Sigmoid colon (tissue), 7 donors: ENCODE results near the gene ISL2. TPM values are rescaled to one million over a fixed set of nuclear protein-coding genes. Genes with fewer than 3 reads are reported as not detected.
A peak's percentile ranks its signal among the peaks of the same experiment; 100 is the strongest.

Experiments
- DNase-seq: peaks from one replicate; pipeline ENCODE4 v3.0.0-alpha.2; 2019
- H3K27ac ChIP-seq, 4 donors: fragments of 200-600 bp; sonication (generic); one replicate each; pipeline ENCODE4 v1.5.1; 2016 to 2019; ENCODE audit warnings: mild to moderate bottlenecking in 1 of 4
- H3K27me3 ChIP-seq, 3 donors: fragments of 200-600 bp; sonication (generic); one replicate each; pipeline ENCODE4 v1.5.1; 2019; ENCODE audit warnings: mild to moderate bottlenecking in 1 of 3
- H3K36me3 ChIP-seq, 4 donors: fragments of 200-600 bp; sonication (generic); one replicate each; pipeline ENCODE4 v1.5.1; 2016 to 2019
- H3K4me1 ChIP-seq, 4 donors: fragments of 200-600 bp; sonication (generic); one replicate each; pipeline ENCODE4 v1.5.1; 2017 to 2019
- H3K4me3 ChIP-seq, 4 donors: fragments of 200-600 bp; sonication (generic); one replicate each; pipeline ENCODE4 v1.5.1; 2017 to 2019; ENCODE audit warnings: mild to moderate bottlenecking in 2 of 4, moderate library complexity in 1 of 4
- H3K9me3 ChIP-seq, 4 donors: fragments of 200-600 bp in 3 of 4; sonication (generic) in 3 of 4; one replicate each; pipeline versions ENCODE4 v1.5.1 to v1.6.1; 2013 to 2019
- EP300 ChIP-seq, 4 donors: sonication (generic); formaldehyde crosslinking; IDR thresholded peaks; one replicate each; pipeline ENCODE4 v1.6.1; 2017; ENCODE audit warnings: antibody characterized with exemption in 4 of 4
- POLR2A ChIP-seq, 2 donors: fragments of 450-650 bp; IDR thresholded peaks; one replicate each; pipeline ENCODE4 v1.6.1; 2016; ENCODE audit warnings: antibody characterized with exemption in 2 of 2, mild to moderate bottlenecking in 2 of 2, moderate library complexity in 2 of 2
- POLR2AphosphoS5 ChIP-seq, 4 donors: sonication (generic); formaldehyde crosslinking; IDR thresholded peaks; one replicate each; pipeline ENCODE4 v1.6.1; 2017; ENCODE audit warnings: antibody characterized with exemption in 4 of 4
- WGBS, 2 donors: extraction: QIAGEN DNeasy Blood & Tissue Kit; methylation state at CpG; one replicate each; pipeline ENCODE4 v1.1.7; 2013; 5-methylcytosine and 5-hydroxymethylcytosine counted together
- intact Hi-C: fragments of 100-400 bp; cut with DNase I; formaldehyde crosslinking; loops from one replicate; pipeline ENCODE4 v1.15.1; 2023
- polyA plus RNA-seq, 3 donors: library from polyadenylated mRNA; stranded (reverse); fragments of 200-250 nt; gene quantifications; one replicate each; pipeline ENCODE4 v1.2.3, GENCODE V29; 2013
- total RNA-seq, 4 donors: library from RNA; depleted of rRNA; stranded (reverse); fragments of >200 nt; gene quantifications; one replicate each; pipeline ENCODE4 v1.1.0, GENCODE V29; 2016
- TF ChIP-seq, protein P1 (sequence below), 4 experiments: fragments of 450-650 bp in 3 of 4; fragments of 200-600 bp in 1 of 4; IDR thresholded peaks; one replicate each; pipeline ENCODE4 v1.5.1; 2016 to 2019; ENCODE audit warnings: antibody characterized with exemption in 4 of 4, mild to moderate bottlenecking in 3 of 4, moderate library complexity in 2 of 4
- donor health status: healthy with polysubstance abuse.
- donor health status: Bipolar disorder and iron deficiency.
- donor health status: healthy.

ISL2 gene
- total and polyA plus RNA-seq, 7 donors, result 0.52 to 6.4 (median 2.4) TPM; not detected in 1

DNA sequence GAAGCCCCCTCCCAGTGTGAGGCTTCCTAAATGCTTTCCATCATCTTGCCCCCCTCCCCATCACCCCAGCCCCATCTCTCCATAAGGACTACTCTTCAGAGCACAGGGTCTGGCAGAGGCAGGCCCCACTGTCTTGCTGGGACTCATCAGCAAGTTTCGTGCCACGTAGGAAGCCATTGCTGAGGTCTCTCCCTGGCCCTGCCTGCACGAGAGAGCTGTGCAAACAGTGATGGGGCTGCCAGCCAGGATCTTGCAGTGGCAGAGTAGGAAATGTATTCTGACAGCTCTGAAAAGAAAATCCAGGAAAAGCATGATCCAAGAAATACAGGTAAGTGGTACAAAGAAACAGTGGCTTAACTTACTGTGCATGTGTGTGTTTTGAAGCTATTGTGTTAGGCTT lies 22.6 kb downstream of the ISL2 start:
- peaks cover 0 to 4% (median 0%) of the 10 kb centered on the region in 4 donors for H3K36me3 ChIP-seq
- DNase-seq, result no peak
- no peaks in the 10 kb centered on the region for H3K9me3 ChIP-seq
- H3K27ac ChIP-seq, result no peak overlapping the region
- H3K4me3 ChIP-seq, result no peak overlapping the region
- H3K4me1 ChIP-seq, result no peaks in the 10 kb centered on the region
- TF ChIP-seq POLR2A (IDR thresholded peaks at IDR 0.05) (no peak), EP300 (IDR thresholded peaks at IDR 0.05) (no peak), POLR2AphosphoS5 (IDR thresholded peaks at IDR 0.05) (no peak)
- TF ChIP-seq, protein P1, sequence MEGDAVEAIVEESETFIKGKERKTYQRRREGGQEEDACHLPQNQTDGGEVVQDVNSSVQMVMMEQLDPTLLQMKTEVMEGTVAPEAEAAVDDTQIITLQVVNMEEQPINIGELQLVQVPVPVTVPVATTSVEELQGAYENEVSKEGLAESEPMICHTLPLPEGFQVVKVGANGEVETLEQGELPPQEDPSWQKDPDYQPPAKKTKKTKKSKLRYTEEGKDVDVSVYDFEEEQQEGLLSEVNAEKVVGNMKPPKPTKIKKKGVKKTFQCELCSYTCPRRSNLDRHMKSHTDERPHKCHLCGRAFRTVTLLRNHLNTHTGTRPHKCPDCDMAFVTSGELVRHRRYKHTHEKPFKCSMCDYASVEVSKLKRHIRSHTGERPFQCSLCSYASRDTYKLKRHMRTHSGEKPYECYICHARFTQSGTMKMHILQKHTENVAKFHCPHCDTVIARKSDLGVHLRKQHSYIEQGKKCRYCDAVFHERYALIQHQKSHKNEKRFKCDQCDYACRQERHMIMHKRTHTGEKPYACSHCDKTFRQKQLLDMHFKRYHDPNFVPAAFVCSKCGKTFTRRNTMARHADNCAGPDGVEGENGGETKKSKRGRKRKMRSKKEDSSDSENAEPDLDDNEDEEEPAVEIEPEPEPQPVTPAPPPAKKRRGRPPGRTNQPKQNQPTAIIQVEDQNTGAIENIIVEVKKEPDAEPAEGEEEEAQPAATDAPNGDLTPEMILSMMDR (IDR thresholded peaks at IDR 0.05), result no peak
- WGBS, 2 donors, result 44 to 88% methylated on average over 3 of the region's 3 CpGs
- intact Hi-C loops, result no loop called here
- no peaks in the 10 kb centered on the region for H3K27me3 ChIP-seq

GRCh38 chr15:76360416-76360815 lies 23.8 kb downstream of the ISL2 start:
- H3K27me3 ChIP-seq, result no peaks in the 10 kb centered on the region
- H3K4me1 ChIP-seq, result no peaks in the 10 kb centered on the region
- no peak for DNase-seq
- no peaks in the 10 kb centered on the region for H3K9me3 ChIP-seq
- TF ChIP-seq, protein P1 (IDR thresholded peaks at IDR 0.05), result no peak
- TF ChIP-seq POLR2A (IDR thresholded peaks at IDR 0.05), result no peak
- TF ChIP-seq EP300 (IDR thresholded peaks at IDR 0.05), result no peak
- TF ChIP-seq POLR2AphosphoS5 (IDR thresholded peaks at IDR 0.05), result no peak
- no peak overlapping the region for H3K27ac ChIP-seq
- peaks cover 0 to 4% (median 0%) of the 10 kb centered on the region in 4 donors for H3K36me3 ChIP-seq
- WGBS, 2 donors, result 87 to 92% methylated on average over 3 of the region's 3 CpGs
- no peak overlapping the region for H3K4me3 ChIP-seq
- intact Hi-C loops, result no loop called here

DNA sequence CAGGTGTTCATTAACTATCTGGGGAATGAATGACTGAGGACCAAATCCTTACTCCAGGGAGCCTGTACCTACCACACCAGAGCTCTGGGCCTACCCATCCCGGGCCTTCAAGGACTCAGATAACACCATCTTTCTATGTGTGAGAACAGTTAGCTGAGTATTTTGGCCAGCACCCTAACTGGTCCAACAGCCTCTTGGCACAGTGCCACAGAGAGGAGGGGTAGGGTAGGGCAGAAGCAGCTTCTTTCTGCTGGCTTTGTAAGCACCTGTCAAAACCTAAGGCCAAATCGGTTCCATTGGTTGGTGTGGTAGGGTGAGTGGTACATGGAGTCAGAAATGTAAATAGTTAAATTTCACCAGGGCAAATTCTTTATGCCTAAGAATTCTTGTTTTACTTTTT lies 26.7 kb downstream of the ISL2 start:
- TF ChIP-seq POLR2A (IDR thresholded peaks at IDR 0.05) (no peak), EP300 (IDR thresholded peaks at IDR 0.05) (no peak), POLR2AphosphoS5 (IDR thresholded peaks at IDR 0.05) (no peak)
- TF ChIP-seq, protein P1 (IDR thresholded peaks at IDR 0.05), result no peak
- DNase-seq, result no peak
- Histone ChIP-seq H3K4me3 (no peak overlapping the region), H3K27me3 (no peaks in the 10 kb centered on the region), H3K9me3 (no peaks in the 10 kb centered on the region), H3K36me3 (peaks cover 0 to 4% (median 0%) of the 10 kb centered on the region in 4 donors), H3K27ac (no peak overlapping the region), H3K4me1 (peaks cover 0 to 9% (median 3%) of the 10 kb centered on the region in 4 donors)
- WGBS, 2 donors, result 52 to 81% methylated on average over 2 of the region's 2 CpGs
- intact Hi-C loops, result no loop called here

GRCh38 chr15:76366714-76367113 lies 30.1 kb downstream of the ISL2 start:
- H3K27me3 ChIP-seq, result no peaks in the 10 kb centered on the region
- H3K27ac ChIP-seq, result no peak overlapping the region
- peaks cover 0 to 1% (median 0%) of the 10 kb centered on the region in 4 donors for H3K36me3 ChIP-seq
- no peak for DNase-seq
- intact Hi-C loops, result no loop called here
- peaks cover 0 to 14% (median 5%) of the 10 kb centered on the region in 4 donors for H3K4me1 ChIP-seq
- 20 to 86% methylated on average over 1 of the region's 1 CpG for WGBS, 2 donors
- H3K4me3 ChIP-seq, result no peak overlapping the region
- no peak for TF ChIP-seq POLR2A (IDR thresholded peaks at IDR 0.05)
- no peak for TF ChIP-seq EP300 (IDR thresholded peaks at IDR 0.05)
- TF ChIP-seq POLR2AphosphoS5 (IDR thresholded peaks at IDR 0.05), result no peak
- TF ChIP-seq, protein P1 (IDR thresholded peaks at IDR 0.05), result no peak
- no peaks in the 10 kb centered on the region for H3K9me3 ChIP-seq

GRCh38 chr15:76368122-76368621 lies 31.6 kb downstream of the ISL2 start:
- H3K4me3 ChIP-seq, result peak overlapping the region in 1 of 4 donors; percentile 3

More at GRCh38 chr15:76368122-76368621, 31.6 kb downstream of the ISL2 start:
- TF ChIP-seq POLR2AphosphoS5 (IDR thresholded peaks at IDR 0.05), result no peak
- no peak for TF ChIP-seq EP300 (IDR thresholded peaks at IDR 0.05)
- TF ChIP-seq POLR2A (IDR thresholded peaks at IDR 0.05), result no peak
- TF ChIP-seq, protein P1 (IDR thresholded peaks at IDR 0.05), result no peak
- H3K27ac ChIP-seq, result peak overlapping the region in 2 of 4 donors; percentile 27 to 56
- DNase-seq, result no peak
- no peaks in the 10 kb centered on the region for H3K27me3 ChIP-seq
- H3K36me3 ChIP-seq, result peaks cover 0 to 14% (median 0%) of the 10 kb centered on the region in 4 donors
- H3K4me1 ChIP-seq, result peaks cover 0 to 14% (median 5%) of the 10 kb centered on the region in 4 donors
- intact Hi-C loops, result no loop called here
- WGBS, 2 donors, result 15 to 53% methylated on average over 11 of the region's 11 CpGs
- H3K9me3 ChIP-seq, result no peaks in the 10 kb centered on the region
